Astrocyte of the cerebellum (primary cell): ENCODE measurements around the gene ATP1A1.

ENCODE experiments used
- DNase-seq: peaks from one replicate; pipeline ENCODE4 v3.0.0-alpha.2; 2011; ENCODE audit warnings: low read depth
- H3K4me3 ChIP-seq: 2 replicates; pipeline ENCODE4 v1.5.1; 2011; ENCODE audit warnings: mild to moderate bottlenecking, low read depth, low read length, moderate library complexity
- CTCF ChIP-seq: IDR thresholded peaks from 2 replicates; pipeline ENCODE4 v1.5.1; 2012; ENCODE audit warnings: low read length, low read depth, moderate library complexity, mild to moderate bottlenecking; ENCODE audit errors: missing control alignments
- in situ Hi-C: cut with HindIII; loops from 2 replicates; pipeline ENCODE4 v1.10.0; 2017; ENCODE audit warnings: low sequenced_read_pairs

ATP1A1 gene

GRCh38 chr1:116445534-116445933 lies 72.5 kb downstream of the ATP1A1 start:
- H3K4me3 ChIP-seq: no peak overlapping the region
- in situ Hi-C loops: no loop called here
- DNase-seq: no peak
- TF ChIP-seq CTCF: no peak

GRCh38 chr1:116446686-116447085 lies 73.6 kb downstream of the ATP1A1 start:
- no peak for TF ChIP-seq CTCF
- in situ Hi-C loops: no loop called here
- H3K4me3 ChIP-seq: no peak overlapping the region
- DNase-seq: no peak

- in situ Hi-C loops: no loop called here
- DNase-seq: no peak
- H3K4me3 ChIP-seq: no peak overlapping the region
- no peak for TF ChIP-seq CTCF
These were observed 75.8 kb downstream of the ATP1A1 start for GRCh38 chr1:116448785-116449385.

GRCh38 chr1:116449578-116449977 lies 76.5 kb downstream of the ATP1A1 start:
- no peak overlapping the region for H3K4me3 ChIP-seq
- TF ChIP-seq CTCF: no peak
- in situ Hi-C loops: no loop called here
- no peak for DNase-seq

- in situ Hi-C loops: no loop called here
- no peak for TF ChIP-seq CTCF
- H3K4me3 ChIP-seq: no peak overlapping the region
- DNase-seq: no peak
These were observed 78.7 kb downstream of the ATP1A1 start for GRCh38 chr1:116451702-116452101.

GRCh38 chr1:116453481-116453880 lies 80.4 kb downstream of the ATP1A1 start:
- no peak overlapping the region for H3K4me3 ChIP-seq
- in situ Hi-C loops: no loop called here
- no peak for TF ChIP-seq CTCF

More at GRCh38 chr1:116453481-116453880, 80.4 kb downstream of the ATP1A1 start:
- DNase-seq: no peak
